Stimulated activated CD4-positive, alpha-beta T cell treated with anti-CD3 and anti-CD28 coated beads, Interleukin-1b, Interleukin-23, amount 100 ng/mL, for 24 hours (primary cell): Measurements from ENCODE around the gene RAG1.
"Not testable (repeated sequence)": the region's sequence is repeated elsewhere in the genome, so short reads cannot be mapped to it uniquely, and the experiment has no call there.

Experiments used
- DNase-seq, 4 experiments: peaks; one replicate each; pipeline ENCODE4 v3.0.0-alpha.2; 2020; ENCODE audit warnings: low read depth in 4 of 4, low spot score in 1 of 4

RAG1 gene

GRCh38 chr11:36567694-36568093, at the start of gene RAG1:
TSS of gene RAG1 (plus strand) at chr11:36568007. CDS start at chr11:36573305, 5,298 bp downstream.
- DNase-seq = no peak

GRCh38 chr11:36530840-36531239, 37.0 kb upstream of the RAG1 start:
- DNase-seq = no peak

DNA sequence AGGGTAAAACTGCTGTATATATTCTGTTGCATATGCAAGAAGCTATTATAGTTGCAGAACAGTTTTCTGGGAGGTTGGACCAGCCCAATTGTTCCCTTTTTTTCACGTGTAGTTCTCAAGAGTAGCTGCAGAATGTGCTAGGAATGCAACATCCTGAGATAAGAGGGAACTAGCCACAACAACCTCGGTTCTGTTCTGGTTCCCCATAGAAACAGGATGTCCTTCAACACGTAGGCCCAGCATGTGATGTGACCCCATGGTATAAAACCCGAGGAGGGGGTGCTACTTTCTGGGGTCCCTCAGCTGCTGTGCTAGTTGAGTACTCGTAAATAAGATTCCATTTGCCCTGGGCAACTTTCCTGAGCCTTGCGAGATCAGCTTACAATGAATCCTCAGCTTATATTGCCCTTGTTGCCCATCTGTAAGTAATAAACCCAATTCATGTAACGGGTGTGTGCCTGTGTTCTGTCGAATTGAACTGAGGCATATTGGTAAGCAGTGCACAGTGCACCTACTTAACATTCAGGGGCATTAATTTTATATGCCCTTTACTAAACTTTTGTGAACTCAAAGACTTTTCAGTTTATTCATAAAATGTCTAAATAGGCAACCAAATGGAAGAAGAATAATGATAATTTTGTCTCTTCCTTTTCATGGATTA, 34.7 kb upstream of the RAG1 start:
- no peak for DNase-seq

DNA sequence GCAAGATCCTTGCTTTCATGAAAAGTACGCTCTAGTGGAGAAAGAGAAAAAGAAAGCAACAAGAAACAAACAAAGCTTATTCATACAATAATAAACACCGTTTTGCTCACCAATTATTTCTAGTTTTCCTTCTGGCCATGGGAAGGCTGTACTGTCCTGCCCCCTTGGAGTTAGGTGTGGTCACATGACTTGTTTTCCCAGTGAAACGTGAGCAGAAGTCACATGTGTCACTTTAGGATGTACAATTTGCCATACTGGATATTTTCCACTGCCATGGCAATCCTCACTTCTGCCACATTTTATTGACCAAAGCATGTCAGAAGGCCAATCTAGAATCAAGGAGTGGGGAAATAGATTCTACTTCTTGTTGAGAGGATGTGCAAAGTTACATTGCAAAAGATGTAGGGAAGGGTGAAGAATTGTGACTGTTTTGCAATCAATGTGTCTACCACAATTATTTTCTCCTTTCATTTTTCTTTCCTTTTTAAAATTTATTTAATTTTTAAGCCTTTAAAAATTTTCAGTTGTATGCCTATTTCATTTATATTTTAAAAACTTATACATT, 33.4 kb upstream of the RAG1 start:
- no peak for DNase-seq

GRCh38 chr11:36540998-36541397, 26.8 kb upstream of the RAG1 start:
- DNase-seq = no peak

DNA sequence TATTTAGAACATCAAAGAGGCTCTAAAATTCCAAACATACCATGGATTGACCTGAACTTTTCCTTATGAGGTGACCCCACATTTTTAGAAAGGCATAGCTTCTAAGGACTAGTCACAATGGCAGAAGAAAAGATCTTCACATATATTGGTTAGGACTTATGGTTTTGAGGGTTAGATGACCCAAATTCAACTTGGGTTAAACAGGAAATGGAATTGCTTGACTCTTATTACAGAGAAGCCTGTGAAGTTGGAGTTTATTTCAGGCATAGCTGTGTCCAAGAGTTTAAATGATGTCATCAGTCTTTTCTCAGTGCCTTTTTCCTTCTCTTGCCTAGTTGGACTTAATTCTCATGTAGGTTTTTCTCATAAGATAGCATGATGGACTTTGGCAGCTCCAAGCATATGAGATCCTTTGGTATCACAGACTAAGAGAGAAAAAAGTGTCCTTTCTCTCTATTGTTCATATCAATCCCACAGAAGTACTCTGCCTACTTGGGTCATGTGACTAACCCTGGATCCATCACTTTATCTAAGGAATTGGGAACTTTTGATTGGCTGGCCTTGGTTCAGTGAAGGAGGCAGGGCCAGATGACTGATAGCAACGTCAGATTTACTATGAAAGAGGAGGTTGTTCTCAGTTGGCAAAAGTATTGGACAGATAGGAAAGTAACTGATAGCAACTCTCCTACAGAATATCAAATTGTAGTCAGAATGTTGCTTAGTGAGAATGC, 17.3 kb upstream of the RAG1 start:
- DNase-seq = no peak

DNA sequence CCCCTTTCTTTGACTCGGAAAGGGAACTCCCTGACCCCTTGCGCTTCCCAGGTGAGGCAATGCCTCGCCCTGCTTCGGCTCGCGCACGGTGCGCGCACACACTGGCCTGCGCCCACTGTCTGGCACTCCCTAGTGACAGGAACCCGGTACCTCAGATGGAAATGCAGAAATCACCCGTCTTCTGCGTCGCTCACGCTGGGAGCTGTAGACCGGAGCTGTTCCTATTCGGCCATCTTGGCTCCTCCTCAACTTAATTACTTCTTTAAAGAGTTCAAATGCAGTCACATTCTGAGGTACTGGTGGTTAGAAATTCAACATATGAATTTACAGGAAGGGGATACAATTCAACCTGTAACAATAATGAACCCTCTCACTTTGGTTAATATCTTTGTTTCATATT, 10.4 kb upstream of the RAG1 start:
- DNase-seq = not testable (repeated sequence)

DNA sequence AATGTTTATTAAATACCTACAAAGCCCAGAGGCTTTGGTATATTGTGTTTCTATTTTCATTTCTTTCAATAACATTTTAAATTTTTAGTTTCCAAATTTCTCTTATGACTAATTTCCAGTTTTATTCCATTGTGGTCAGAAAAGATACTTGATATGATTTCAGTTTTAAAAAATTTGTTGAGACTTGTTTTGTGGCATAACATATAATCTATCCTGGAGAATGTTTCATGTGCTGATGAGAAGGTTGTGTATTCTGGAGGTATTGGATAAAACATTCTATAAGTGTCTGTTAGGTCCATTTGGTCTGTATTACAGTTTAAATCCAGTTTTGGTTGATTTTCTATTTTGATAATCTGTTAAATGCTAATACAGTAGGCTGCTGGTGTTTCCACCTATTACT, 9.8 kb upstream of the RAG1 start:
- no peak for DNase-seq

DNA sequence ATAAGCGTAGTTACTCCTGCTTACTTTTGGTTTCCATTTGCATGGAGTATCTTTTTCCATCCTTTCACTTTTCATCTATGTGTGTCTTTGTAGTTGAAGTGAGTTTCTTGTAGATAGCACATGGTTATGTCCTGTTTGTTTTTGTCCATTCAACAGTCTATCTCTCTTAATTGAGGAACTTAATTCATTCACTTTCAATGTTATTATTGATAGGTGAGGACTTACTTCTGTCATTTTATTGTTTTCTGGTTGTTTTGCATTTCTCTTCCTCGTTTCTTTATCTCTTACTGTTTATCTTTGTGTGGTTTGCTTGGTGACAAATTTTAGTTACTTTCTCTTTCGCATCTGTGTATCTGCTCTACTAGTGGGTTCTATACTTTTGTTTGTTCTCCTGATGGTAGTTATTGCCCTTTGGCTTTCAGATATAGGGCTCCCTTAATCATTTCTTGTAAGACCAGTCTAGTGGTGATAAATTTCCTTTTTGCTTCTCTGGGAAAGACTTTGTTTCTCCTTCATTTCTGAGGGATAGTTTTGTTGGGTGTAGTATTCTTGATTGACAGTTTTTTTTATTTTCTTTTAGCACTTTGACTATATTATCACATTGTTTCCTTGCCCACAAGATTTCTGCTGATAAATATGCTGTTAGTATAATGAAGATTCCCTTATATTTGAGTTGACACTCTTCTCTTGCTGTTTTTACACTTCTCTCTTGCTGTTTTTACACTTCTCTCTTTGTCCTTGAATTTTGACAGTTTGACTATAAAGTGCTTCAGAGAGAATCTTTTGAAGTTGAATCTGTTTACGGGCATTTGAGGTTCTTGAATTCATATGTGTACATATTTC, 9.0 kb upstream of the RAG1 start:
- no peak for DNase-seq

DNA sequence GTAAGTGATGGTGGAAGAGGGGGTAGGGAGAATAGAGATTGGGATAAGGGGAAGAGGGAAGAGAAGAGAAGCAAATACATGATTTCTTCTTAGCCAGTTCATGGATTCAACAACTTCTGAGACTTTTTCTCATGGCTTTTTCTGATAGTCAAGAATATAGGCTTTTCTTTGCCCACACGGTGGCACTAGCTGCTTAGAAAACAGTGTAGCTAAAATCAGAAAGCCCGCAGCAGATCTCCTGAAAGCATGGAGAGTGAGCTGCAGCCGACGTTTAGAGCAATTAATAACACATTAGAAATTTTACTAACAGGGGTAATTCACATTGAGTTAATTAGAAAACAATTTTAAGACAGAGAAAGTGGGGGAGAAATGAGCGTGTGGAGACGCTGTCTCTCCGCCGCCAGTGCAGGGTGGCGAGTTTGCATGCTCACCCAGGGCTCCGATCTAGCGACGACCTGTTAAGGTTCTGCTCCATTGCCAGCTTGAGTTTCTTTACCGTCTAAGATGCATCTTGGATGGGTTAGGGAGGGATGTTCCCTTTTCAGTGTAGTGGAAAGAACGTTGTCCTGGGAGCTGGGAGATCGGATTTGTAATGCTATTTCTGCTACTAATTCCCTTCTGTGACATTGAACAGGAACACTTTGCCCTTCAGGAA, 3.3 kb upstream of the RAG1 start:
- peak in 3 of 4 experiments; percentile 11 to 17 (median 16) for DNase-seq

- no peak for DNase-seq
These were observed 2.7 kb upstream of the RAG1 start for GRCh38 chr11:36565031-36565610.

GRCh38 chr11:36566407-36567053, 1.3 kb upstream of the RAG1 start:
- no peak for DNase-seq

GRCh38 chr11:36569095-36569494, 1.3 kb downstream of the RAG1 start:
- no peak for DNase-seq

- no peak for DNase-seq
These were observed 6.7 kb downstream of the RAG1 start for GRCh38 chr11:36574486-36574885.

DNA sequence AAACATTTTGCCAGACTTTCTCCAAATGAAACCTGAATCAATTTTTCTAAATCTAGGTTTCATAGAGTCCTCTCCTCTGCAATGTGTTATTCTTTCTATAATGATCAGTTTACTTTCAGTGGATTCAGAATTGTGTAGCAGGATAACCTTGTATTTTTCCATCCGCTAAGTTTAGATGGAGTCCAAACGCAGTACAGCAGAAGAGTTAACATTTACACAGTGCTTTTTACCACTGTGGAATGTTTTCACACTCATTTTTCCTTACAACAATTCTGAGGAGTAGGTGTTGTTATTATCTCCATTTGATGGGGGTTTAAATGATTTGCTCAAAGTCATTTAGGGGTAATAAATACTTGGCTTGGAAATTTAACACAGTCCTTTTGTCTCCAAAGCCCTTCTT, 9.6 kb downstream of the RAG1 start:
- no peak for DNase-seq

DNA sequence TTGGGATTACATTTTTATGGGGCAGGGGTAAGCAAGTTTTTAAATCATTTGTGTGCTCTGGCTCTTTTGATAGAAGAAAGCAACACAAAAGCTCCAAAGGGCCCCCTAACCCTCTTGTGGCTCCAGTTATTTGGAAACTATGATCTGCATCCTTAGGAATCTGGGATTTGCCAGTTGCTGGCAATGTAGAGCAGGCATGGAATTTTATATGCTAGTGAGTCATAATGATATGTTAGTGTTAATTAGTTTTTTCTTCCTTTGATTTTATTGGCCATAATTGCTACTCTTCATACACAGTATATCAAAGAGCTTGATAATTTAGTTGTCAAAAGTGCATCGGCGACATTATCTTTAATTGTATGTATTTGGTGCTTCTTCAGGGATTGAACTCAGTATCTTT, 10.1 kb downstream of the RAG1 start:
- DNase-seq = no peak

DNA sequence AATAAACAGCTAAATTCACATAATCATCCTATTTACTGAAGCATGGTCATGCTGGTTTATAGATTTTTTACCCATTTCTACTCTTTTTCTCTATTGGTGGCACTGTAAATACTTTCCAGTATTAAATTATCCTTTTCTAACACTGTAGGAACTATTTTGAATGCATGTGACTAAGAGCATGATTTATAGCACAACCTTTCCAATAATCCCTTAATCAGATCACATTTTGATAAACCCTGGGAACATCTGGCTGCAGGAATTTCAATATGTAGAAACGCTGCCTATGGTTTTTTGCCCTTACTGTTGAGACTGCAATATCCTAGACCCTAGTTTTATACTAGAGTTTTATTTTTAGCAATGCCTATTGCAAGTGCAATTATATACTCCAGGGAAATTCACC, 10.7 kb downstream of the RAG1 start:
- DNase-seq = no peak

DNA sequence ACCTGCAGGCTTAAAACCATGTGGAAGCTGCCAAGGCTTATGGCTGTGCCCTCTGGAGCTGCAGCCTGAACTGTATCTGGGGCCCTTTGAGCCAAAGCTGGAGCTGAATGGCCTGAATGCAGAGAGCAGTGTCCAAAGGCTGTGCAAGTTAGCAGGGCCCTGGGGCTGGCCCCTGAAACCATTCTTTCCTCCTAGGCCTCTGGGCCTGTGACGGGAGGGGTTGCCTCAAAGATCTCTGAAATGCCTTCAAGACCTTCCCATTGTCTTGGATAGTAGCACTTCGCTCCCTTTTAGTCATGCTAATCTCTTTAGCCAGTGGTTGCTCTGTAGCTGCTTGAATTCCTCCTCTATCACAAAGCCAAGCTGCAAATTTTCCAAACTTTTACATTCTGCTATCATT, 13.7 kb downstream of the RAG1 start:
- DNase-seq = no peak

- no peak for DNase-seq
These were observed 15.9 kb downstream of the RAG1 start for GRCh38 chr11:36583667-36584066.

GRCh38 chr11:36586543-36586942, 18.7 kb downstream of the RAG1 start:
- DNase-seq = no peak
